Measurements from ENCODE around the gene HACD3. TPM values are rescaled to one million over a fixed set of nuclear protein-coding genes. Genes with fewer than 3 reads are reported as not detected.

The HACD3 gene
- total and polyA plus RNA-seq, 11 donors: 3.2 to 16.7 (median 9.8) TPM

- TF ChIP-seq CTCF (IDR thresholded peaks at IDR 0.05) (no peak), POLR2A (IDR thresholded peaks at IDR 0.05) (no peak)
- WGBS, 4 donors: 75 to 78% (median 77%) methylated on average over 5 of the region's 5 CpGs
- ATAC-seq (no peak), DNase-seq (no peak)
- no peak overlapping the region for H3K4me3 ChIP-seq
- peaks cover 0 to 4% (median 0%) of the 10 kb centered on the region in 9 donors for H3K36me3 ChIP-seq
- intact Hi-C loops (cut with DNase I): no loop called here
- no peak overlapping the region for H3K27ac ChIP-seq
- no peaks in the 10 kb centered on the region for H3K27me3 ChIP-seq
- H3K4me1 ChIP-seq: peaks cover 0 to 31% (median 14%) of the 10 kb centered on the region in 12 donors
- no peaks in the 10 kb centered on the region for H3K9me3 ChIP-seq
Observed at GRCh38 chr15:65533057-65533756, 2.9 kb downstream of the HACD3 start.

- peaks cover 0 to 24% (median 12%) of the 10 kb centered on the region in 12 donors for H3K4me1 ChIP-seq
- no peaks in the 10 kb centered on the region for H3K9me3 ChIP-seq
- DNase-seq (no peak), ATAC-seq (no peak)
- H3K27ac ChIP-seq: no peak overlapping the region
- intact Hi-C loops (cut with DNase I): no loop called here
- H3K36me3 ChIP-seq: peaks cover 0 to 4% (median 0%) of the 10 kb centered on the region in 9 donors
- no peak overlapping the region for H3K4me3 ChIP-seq
- no peaks in the 10 kb centered on the region for H3K27me3 ChIP-seq
- TF ChIP-seq CTCF (IDR thresholded peaks at IDR 0.05) (no peak), POLR2A (IDR thresholded peaks at IDR 0.05) (no peak)
- 92 to 95% (median 93%) methylated on average over 4 of the region's 4 CpGs for WGBS, 4 donors
Observed at GRCh38 chr15:65535192-65535591, 4.9 kb downstream of the HACD3 start.

- Histone ChIP-seq H3K4me3 (no peak overlapping the region), H3K4me1 (no peaks in the 10 kb centered on the region), H3K27ac (no peak overlapping the region), H3K27me3 (no peaks in the 10 kb centered on the region), H3K36me3 (peaks cover 0 to 4% (median 0%) of the 10 kb centered on the region in 9 donors), H3K9me3 (no peaks in the 10 kb centered on the region)
- ATAC-seq: no peak
- intact Hi-C loops (cut with DNase I): no loop called here
- no peak for DNase-seq
- 82 to 98% (median 91%) methylated on average over 1 of the region's 1 CpG for WGBS, 4 donors
- TF ChIP-seq POLR2A (IDR thresholded peaks at IDR 0.05) (no peak), CTCF (IDR thresholded peaks at IDR 0.05) (no peak)
Observed at GRCh38 chr15:65540314-65540713, 10.1 kb downstream of the HACD3 start.

- DNase-seq (no peak), ATAC-seq (no peak)
- WGBS, 4 donors: 93 to 97% (median 96%) methylated on average over 3 of the region's 3 CpGs
- H3K36me3 ChIP-seq: no peaks in the 10 kb centered on the region
- no peaks in the 10 kb centered on the region for H3K27me3 ChIP-seq
- no peak overlapping the region for H3K27ac ChIP-seq
- TF ChIP-seq POLR2A (IDR thresholded peaks at IDR 0.05) (no peak), CTCF (IDR thresholded peaks at IDR 0.05) (no peak)
- H3K4me3 ChIP-seq: no peak overlapping the region
- H3K9me3 ChIP-seq: no peaks in the 10 kb centered on the region
- H3K4me1 ChIP-seq: no peaks in the 10 kb centered on the region
- intact Hi-C loops (cut with DNase I): no loop called here
Observed at GRCh38 chr15:65541231-65541820, 11.1 kb downstream of the HACD3 start.
